GM10248 (cell line): ENCODE measurements around the gene ARMC3.
"Not testable (repeated sequence)": the region's sequence is repeated elsewhere in the genome, so short reads cannot be mapped to it uniquely, and the experiment has no call there.

Experiments
- CTCF ChIA-PET: fragments of 300-600 bp; sonication (Branson Sonifier 250); formaldehyde crosslinking; extraction: SDS; loops from one replicate; lab custom pipeline; 2021; ENCODE audit warnings: antibody characterized with exemption; lab: Yijun Ruan, JAX
- POLR2A ChIA-PET: fragments of 350-650 bp; sonication (Branson Sonifier 250); formaldehyde crosslinking; extraction: SDS; loops from one replicate; lab custom pipeline; 2020; ENCODE audit warnings: antibody characterized with exemption; lab: Yijun Ruan, JAX
- DNase-seq: peaks from one replicate; pipeline ENCODE4 v3.0.0; 2012; ENCODE audit errors: extremely low spot score
- CTCF ChIP-seq: IDR thresholded peaks from 2 replicates; pipeline ENCODE4 v1.5.1; 2012; ENCODE audit warnings: mild to moderate bottlenecking, low read depth; ENCODE audit errors: extremely low read depth, missing control alignments, control extremely low read depth

Gene ARMC3

GRCh38 chr10:23070913-23071218 lies 143.0 kb downstream of the ARMC3 start:
- POLR2A ChIA-PET: no interaction called here
- CTCF ChIA-PET: interaction anchor here (1.0 to 1.5 kb wide), 3 partner anchors 10 to 20 kb away, joined by 3 to 7 read pairs (median 3); no protein-coding TSS in a partner anchor
- TF ChIP-seq CTCF: no peak
- no peak for DNase-seq

- DNase-seq, POLR2A ChIA-PET: not testable (repeated sequence)
- CTCF ChIA-PET: interaction anchor here (1.2 kb wide), 1 partner anchor 9 kb away, joined by 4 read pairs; no protein-coding TSS in a partner anchor
Measured at GRCh38 chr10:23072593-23072992, 144.7 kb downstream of the ARMC3 start.

- DNase-seq: no peak
- ChIA-PET CTCF (interaction anchor here (1.2 kb wide), 1 partner anchor 10 kb away, joined by 4 read pairs; no protein-coding TSS in a partner anchor), POLR2A (no interaction called here)
- no peak for TF ChIP-seq CTCF
Measured at GRCh38 chr10:23073527-23073926, 145.7 kb downstream of the ARMC3 start.

- TF ChIP-seq CTCF: no peak
- DNase-seq: no peak
- POLR2A ChIA-PET: no interaction called here
- CTCF ChIA-PET: interaction anchor here (1.2 to 1.7 kb wide), 4 partner anchors 10 to 1582 kb away, joined by 3 to 9 read pairs (median 3); no protein-coding TSS in a partner anchor
Measured at GRCh38 chr10:23075672-23076071, 147.8 kb downstream of the ARMC3 start.

- no peak for DNase-seq
- ChIA-PET CTCF (interaction anchor here (1.9 kb wide), 1 partner anchor 9 kb away, joined by 4 read pairs; no protein-coding TSS in a partner anchor), POLR2A (no interaction called here)
- no peak for TF ChIP-seq CTCF
Measured at GRCh38 chr10:23078114-23078513, 150.3 kb downstream of the ARMC3 start.

GRCh38 chr10:23079700-23080099 lies 151.8 kb downstream of the ARMC3 start:
- no peak for DNase-seq
- CTCF ChIA-PET: interaction anchor here (1.8 kb wide), 1 partner anchor 8 kb away, joined by 7 read pairs; no protein-coding TSS in a partner anchor
- POLR2A ChIA-PET: no interaction called here
- no peak for TF ChIP-seq CTCF

- ChIA-PET POLR2A (no interaction called here), CTCF (interaction anchor here (0.9 to 2.2 kb wide), 3 partner anchors 9 to 212 kb away, joined by 3 to 7 read pairs (median 5); no protein-coding TSS in a partner anchor)
- no peak for DNase-seq
- no peak for TF ChIP-seq CTCF
Measured at GRCh38 chr10:23080262-23080661, 152.4 kb downstream of the ARMC3 start.
